GM12878 (cell line): ENCODE data around the gene SSH2. TPM values are rescaled to one million over a fixed set of nuclear protein-coding genes. Genes with fewer than 3 reads are reported as not detected.

Experiments
- ATAC-seq: fragments of 200-7000 bp; cut with Tn5 transposase; 3 replicates; pipeline ENCODE4 v1.9.1; 2020; ENCODE audit warnings: mild to moderate bottlenecking, moderate library complexity
- BruUV-seq: library from RNA; stranded (reverse); fragments of 400-500 nt; replicated peaks from 2 replicates; lab custom pipeline; 2021; lab: Mats Ljungman, UMichigan
- CTCF ChIA-PET: fragments of 300-600 bp; sonication (Branson Sonifier 250); formaldehyde crosslinking; extraction: SDS; loops from one replicate; lab custom pipeline; 2021; ENCODE audit warnings: inconsistent platforms; lab: Yijun Ruan, JAX
- POLR2A ChIA-PET: fragments of 350-600 bp; formaldehyde crosslinking; extraction: SDS; loops from one replicate; lab custom pipeline; 2021; ENCODE audit warnings: inconsistent platforms; lab: Charles Lee
- RAD21 ChIA-PET: fragments of 300-600 bp; sonication (Branson Sonifier 250); formaldehyde crosslinking; loops from one replicate; lab custom pipeline; 2023; ENCODE audit warnings: antibody characterized with exemption; ENCODE audit not compliant: unreplicated experiment; lab: Charles Lee
- SMC1A ChIA-PET: fragments of 300-600 bp; sonication (Branson Sonifier 250); formaldehyde crosslinking; loops from one replicate; lab custom pipeline; 2023; ENCODE audit not compliant: unreplicated experiment, uncharacterized antibody; lab: Charles Lee
- DNase-seq: peaks from one replicate; pipeline ENCODE4 v3.0.0-alpha.2; 2011; ENCODE audit warnings: low read depth, low spot score
- FAIRE-seq: peaks from 3 replicates; lab custom pipeline; 2011; peaks lifted over from hg19 to GRCh38; lab: Jason Lieb, UNC
- H2AFZ ChIP-seq: 2 replicates; pipeline ENCODE4 v1.6.0; 2011; ENCODE audit warnings: low read depth, low read length, control low read depth; ENCODE audit not compliant: control insufficient read depth
- H3K27ac ChIP-seq: 2 replicates; pipeline ENCODE4 v1.5.1; 2011; ENCODE audit warnings: control low read depth; ENCODE audit not compliant: control insufficient read depth, insufficient read depth
- H3K27me3 ChIP-seq, 2 experiments: replicated peaks in 1 of 2; 2 replicates each; pipeline versions ENCODE4 v1.6.0 to v1.6.1; 2011; ENCODE audit warnings: low read length in 1 of 2; ENCODE audit not compliant: control insufficient read depth in 2 of 2, insufficient read depth in 2 of 2
- H3K36me3 ChIP-seq, 2 experiments: 2 replicates each; pipeline ENCODE4 v1.5.1; 2011; ENCODE audit warnings: low read length in 1 of 2; ENCODE audit not compliant: control insufficient read depth in 2 of 2, insufficient read depth in 2 of 2
- H3K4me1 ChIP-seq: 2 replicates; pipeline ENCODE4 v1.6.1; 2011; ENCODE audit warnings: mild to moderate bottlenecking, low read length, moderate library complexity, mixed read lengths; ENCODE audit not compliant: control insufficient read depth, insufficient read depth
- H3K4me2 ChIP-seq: 2 replicates; pipeline ENCODE4 v1.6.0; 2011; ENCODE audit warnings: control low read depth; ENCODE audit not compliant: control insufficient read depth, insufficient read depth
- H3K4me3 ChIP-seq: fragments of 200-600 bp; sonication (generic); 2 replicates; pipeline ENCODE4 v1.5.1; 2016
- H3K79me2 ChIP-seq: 2 replicates; pipeline ENCODE4 v1.6.0; 2011; ENCODE audit warnings: low read length; ENCODE audit not compliant: control insufficient read depth, insufficient read depth
- H3K9ac ChIP-seq: 2 replicates; pipeline ENCODE4 v1.8.0; 2011; ENCODE audit warnings: low read length, control low read depth, mixed read lengths; ENCODE audit not compliant: control insufficient read depth, insufficient read depth
- H3K9me3 ChIP-seq: replicated peaks from 3 replicates; pipeline ENCODE4 v1.5.1; 2011; ENCODE audit warnings: mild to moderate bottlenecking, low read length; ENCODE audit not compliant: control insufficient read depth, insufficient read depth
- H4K20me1 ChIP-seq: 2 replicates; pipeline ENCODE4 v1.6.0; 2011; ENCODE audit not compliant: control insufficient read depth, insufficient read depth
- BACH1 ChIP-seq: fragments of 450-650 bp; IDR thresholded peaks from 2 replicates; pipeline ENCODE4 v1.6.1; 2017; ENCODE audit warnings: mild to moderate bottlenecking, borderline replicate concordance
- BCL11A ChIP-seq: IDR thresholded peaks from 2 replicates; pipeline ENCODE4 v1.6.1; 2011; ENCODE audit warnings: low read depth, low read length
- BRCA1 ChIP-seq: IDR thresholded peaks from 2 replicates; pipeline ENCODE4 v1.6.1; 2011; ENCODE audit warnings: low read depth, low read length, improper control_type of control experiment
- CHD1 ChIP-seq: IDR thresholded peaks from 2 replicates; pipeline ENCODE4 v1.6.1; 2012; ENCODE audit warnings: low read depth, low read length, improper control_type of control experiment
- DPF2 ChIP-seq: fragments of 450-650 bp; IDR thresholded peaks from 2 replicates; pipeline ENCODE4 v1.6.1; 2017; ENCODE audit warnings: mild to moderate bottlenecking
- HDAC2 ChIP-seq: fragments of 200-600 bp; sonication (generic); IDR thresholded peaks from 2 replicates; pipeline ENCODE4 v1.6.1; 2017
- LARP7 ChIP-seq: fragments of 450-650 bp; IDR thresholded peaks from 2 replicates; pipeline ENCODE4 v1.6.1; 2017; ENCODE audit warnings: mild to moderate bottlenecking
- PAX8 ChIP-seq: fragments of 450-650 bp; IDR thresholded peaks from 2 replicates; pipeline ENCODE4 v1.6.1; 2017; ENCODE audit warnings: mild to moderate bottlenecking, moderate library complexity
- PML ChIP-seq: IDR thresholded peaks from 2 replicates; pipeline ENCODE4 v1.6.1; 2012; ENCODE audit warnings: low read length, inconsistent platforms
- RAD51 ChIP-seq: fragments of 450-650 bp; IDR thresholded peaks from 2 replicates; pipeline ENCODE4 v1.6.1; 2016; ENCODE audit warnings: moderate library complexity, mild to moderate bottlenecking, inconsistent platforms
- SMAD1 ChIP-seq: fragments of 450-650 bp; IDR thresholded peaks from 2 replicates; pipeline ENCODE4 v1.6.1; 2018; ENCODE audit warnings: mild to moderate bottlenecking, low read depth; ENCODE audit not compliant: partially characterized antibody
- SMC3 ChIP-seq: IDR thresholded peaks from 2 replicates; pipeline ENCODE4 v1.6.1; 2011; ENCODE audit warnings: low read length, improper control_type of control experiment, borderline replicate concordance
- TCF3 ChIP-seq: IDR thresholded peaks from 2 replicates; pipeline ENCODE4 v1.6.1; 2012; ENCODE audit warnings: low read depth, mild to moderate bottlenecking, low read length, borderline replicate concordance; ENCODE audit not compliant: insufficient read depth
- WRNIP1 ChIP-seq: IDR thresholded peaks from 2 replicates; pipeline ENCODE4 v1.6.1; 2011; ENCODE audit warnings: low read depth, low read length, improper control_type of control experiment, borderline replicate concordance
- WGBS: methylation state at CpG from one replicate; pipeline ENCODE4 v1.1.6; 2016; ENCODE audit warnings: low lambda C conversion rate; ENCODE audit not compliant: insufficient replicate concordance, insufficient coverage; ENCODE audit errors: missing lambda C conversion rate; 5-methylcytosine and 5-hydroxymethylcytosine counted together
- in situ Hi-C: fragments of 300-500 bp; cut with MboI; formaldehyde crosslinking; loops from 9 replicates; pipeline ENCODE4 v1.14.3; 2018; ENCODE audit warnings: mixed read lengths
- intact Hi-C: fragments of 100-400 bp; cut with micrococcal nuclease; formaldehyde crosslinking; loops from one replicate; pipeline ENCODE4 v1.14.2; 2022; ENCODE audit not compliant: unreplicated experiment
- polyA plus RNA-seq, 11 experiments: library from polyadenylated mRNA; depleted of rRNA in 4 of 11; unstranded in 6 of 11; stranded (reverse) in 5 of 11; fragments of >200 nt; fragmentation: Nextera tagmentation in 4 of 11; fragmentation: Illumina TruSeq in 1 of 11; extraction: Ambion mirVana in 4 of 11; extraction: Trizol in 1 of 11; gene quantifications; 1 replicate in 1 of 11; 2 replicates in 10 of 11; pipeline versions ENCODE4 v1.2.1 to v1.2.3, GENCODE V29; 2011 to 2016; ENCODE audit warnings: inconsistent platforms in 2 of 11, missing spikeins in 2 of 11, low read depth in 1 of 11
- total RNA-seq, 4 experiments: library from RNA; depleted of rRNA in 3 of 4; stranded (reverse); fragments of >200 nt in 3 of 4; fragmentation: Illumina TruSeq in 1 of 4; extraction: Trizol in 1 of 4; gene quantifications; 2 replicates each; pipeline versions ENCODE4 v1.2.1 to v1.2.3, GENCODE V29; 2013 to 2021
- TF ChIP-seq, protein P1 (sequence below): IDR thresholded peaks from 2 replicates; pipeline ENCODE4 v1.6.1; 2012; ENCODE audit warnings: low read length, inconsistent platforms
- TF ChIP-seq, protein P2 (sequence below): fragments of 450-650 bp; formaldehyde crosslinking; IDR thresholded peaks from 2 replicates; pipeline ENCODE4 v1.4.0; 2022; ENCODE audit warnings: mild to moderate bottlenecking, moderate library complexity

Gene SSH2
- total and polyA plus RNA-seq, 10 of the 15 experiments (the other 5 are each of a cell fraction or from before 2014, with no cell fraction given) = 9.3 to 65.9 (median 34.0) TPM

DNA sequence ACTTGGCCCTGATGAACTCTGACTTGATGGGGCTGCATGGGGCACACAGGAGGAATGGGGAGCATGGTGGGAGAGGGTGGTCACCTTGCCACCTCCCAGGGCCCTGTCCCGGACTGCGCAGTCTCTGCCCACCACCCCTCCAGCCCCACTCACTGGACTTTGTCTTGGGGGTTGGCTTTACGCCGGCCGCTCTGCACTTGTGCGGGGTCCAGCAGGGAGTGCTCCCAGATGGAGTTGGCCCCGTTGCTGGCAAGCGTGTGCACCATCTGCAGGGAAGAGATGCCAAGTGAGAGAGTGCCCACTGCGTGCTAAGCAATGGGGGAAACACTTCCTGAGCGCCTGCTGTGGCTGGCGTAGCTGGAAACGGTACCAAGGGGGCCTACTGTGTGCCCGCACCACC is 347.3 kb downstream of the SSH2 start (continued):
- TF ChIP-seq BCL11A = no peak
- TF ChIP-seq, protein P1, sequence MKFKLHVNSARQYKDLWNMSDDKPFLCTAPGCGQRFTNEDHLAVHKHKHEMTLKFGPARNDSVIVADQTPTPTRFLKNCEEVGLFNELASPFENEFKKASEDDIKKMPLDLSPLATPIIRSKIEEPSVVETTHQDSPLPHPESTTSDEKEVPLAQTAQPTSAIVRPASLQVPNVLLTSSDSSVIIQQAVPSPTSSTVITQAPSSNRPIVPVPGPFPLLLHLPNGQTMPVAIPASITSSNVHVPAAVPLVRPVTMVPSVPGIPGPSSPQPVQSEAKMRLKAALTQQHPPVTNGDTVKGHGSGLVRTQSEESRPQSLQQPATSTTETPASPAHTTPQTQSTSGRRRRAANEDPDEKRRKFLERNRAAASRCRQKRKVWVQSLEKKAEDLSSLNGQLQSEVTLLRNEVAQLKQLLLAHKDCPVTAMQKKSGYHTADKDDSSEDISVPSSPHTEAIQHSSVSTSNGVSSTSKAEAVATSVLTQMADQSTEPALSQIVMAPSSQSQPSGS = no peak

DNA sequence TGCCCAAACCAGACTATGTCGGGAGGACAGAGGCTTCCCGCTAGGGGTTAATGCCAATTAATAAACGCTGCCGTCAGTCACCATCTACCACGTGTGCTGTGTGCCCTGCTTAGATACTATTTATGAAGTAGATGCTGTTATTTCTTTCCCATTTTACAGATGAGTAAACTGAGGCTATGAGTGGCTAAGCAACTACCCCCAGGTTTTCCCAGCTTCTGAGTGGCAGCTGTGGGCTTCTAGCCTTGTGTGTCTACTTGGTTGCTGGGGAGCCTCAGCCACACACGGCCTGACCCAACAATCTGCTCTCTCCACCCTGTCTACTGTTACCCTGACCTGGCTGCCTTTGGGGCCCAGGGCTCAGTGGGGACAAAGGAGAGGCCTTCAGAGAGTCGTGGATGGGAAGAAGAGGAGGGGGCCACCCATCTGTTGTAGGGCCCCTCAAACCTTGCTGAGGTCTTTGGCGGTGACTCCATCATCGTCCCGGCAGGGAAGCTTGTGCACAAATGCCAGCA is 347.7 kb downstream of the SSH2 start:
- no peaks in the 10 kb centered on the region for H3K27me3 ChIP-seq
- no peak overlapping the region for H3K27ac ChIP-seq
- BruUV-seq = no TSS peak
- no peak for ATAC-seq
- in situ Hi-C loops = no loop called here
- CTCF ChIA-PET = interaction anchor here (1.2 to 6.1 kb wide), 5 partner anchors 9 to 197 kb away, joined by 3 to 72 read pairs (median 28); partner anchors contain the start of gene ANKRD13B
- H3K4me2 ChIP-seq = no peak overlapping the region
- intact Hi-C loops = loop anchor here (5.0 kb wide), 1 partner anchor 440 kb away; no protein-coding TSS in a partner anchor
- H3K4me1 ChIP-seq = peaks cover 21% of the 10 kb centered on the region
- RAD21 ChIA-PET = interaction anchor here (1.4 to 4.1 kb wide), 5 partner anchors 8 to 350 kb away, joined by 3 to 25 read pairs (median 6); partner anchors contain the start of gene ANKRD13B
- TF ChIP-seq SMC3 (no peak), PML (no peak), BRCA1 (no peak), PAX8 (no peak), CHD1 (no peak), WRNIP1 (no peak), RAD51 (no peak), LARP7 (no peak), TCF3 (no peak), BACH1 (no peak), SMAD1 (no peak), HDAC2 (no peak), DPF2 (no peak)
- TF ChIP-seq, protein P2, sequence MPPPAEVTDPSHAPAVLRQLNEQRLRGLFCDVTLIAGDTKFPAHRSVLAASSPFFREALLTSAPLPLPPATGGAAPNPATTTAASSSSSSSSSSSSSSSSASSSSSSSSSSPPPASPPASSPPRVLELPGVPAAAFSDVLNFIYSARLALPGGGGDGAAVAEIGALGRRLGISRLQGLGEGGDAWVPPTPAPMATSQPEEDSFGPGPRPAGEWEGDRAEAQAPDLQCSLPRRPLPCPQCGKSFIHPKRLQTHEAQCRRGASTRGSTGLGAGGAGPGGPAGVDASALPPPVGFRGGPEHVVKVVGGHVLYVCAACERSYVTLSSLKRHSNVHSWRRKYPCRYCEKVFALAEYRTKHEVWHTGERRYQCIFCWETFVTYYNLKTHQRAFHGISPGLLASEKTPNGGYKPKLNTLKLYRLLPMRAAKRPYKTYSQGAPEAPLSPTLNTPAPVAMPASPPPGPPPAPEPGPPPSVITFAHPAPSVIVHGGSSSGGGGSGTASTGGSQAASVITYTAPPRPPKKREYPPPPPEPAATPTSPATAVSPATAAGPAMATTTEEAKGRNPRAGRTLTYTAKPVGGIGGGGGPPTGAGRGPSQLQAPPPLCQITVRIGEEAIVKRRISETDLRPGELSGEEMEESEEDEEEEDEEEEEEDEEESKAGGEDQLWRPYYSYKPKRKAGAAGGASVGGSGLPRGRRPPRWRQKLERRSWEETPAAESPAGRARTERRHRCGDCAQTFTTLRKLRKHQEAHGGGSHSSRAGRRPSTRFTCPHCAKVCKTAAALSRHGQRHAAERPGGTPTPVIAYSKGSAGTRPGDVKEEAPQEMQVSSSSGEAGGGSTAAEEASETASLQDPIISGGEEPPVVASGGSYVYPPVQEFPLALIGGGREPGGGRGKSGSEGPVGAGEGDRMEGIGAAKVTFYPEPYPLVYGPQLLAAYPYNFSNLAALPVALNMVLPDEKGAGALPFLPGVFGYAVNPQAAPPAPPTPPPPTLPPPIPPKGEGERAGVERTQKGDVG (CRISPR knock-in tag) = no peak
- POLR2A ChIA-PET = interaction anchor here (1.0 kb wide), 1 partner anchor 9 kb away, joined by 3 read pairs; no protein-coding TSS in a partner anchor
- no peaks in the 10 kb centered on the region for H3K9me3 ChIP-seq
- no peaks in the 10 kb centered on the region for H4K20me1 ChIP-seq
- no peak for FAIRE-seq
- H3K4me3 ChIP-seq = no peak overlapping the region
- SMC1A ChIA-PET = interaction anchor here (2.2 kb wide), 1 partner anchor 35 kb away, joined by 8 read pairs; no protein-coding TSS in a partner anchor
- no peak for DNase-seq
- H2AFZ ChIP-seq = no peak overlapping the region
- H3K9ac ChIP-seq = no peak overlapping the region
- H3K36me3 ChIP-seq = peaks cover 8 to 13% of the 10 kb centered on the region in 2 experiments; a peak in 3 of 4 replicates
- 99% methylated on average over 10 of the region's 10 CpGs for WGBS
- peaks cover 13% of the 10 kb centered on the region for H3K79me2 ChIP-seq
